Large intestine (tissue), 3 donors: Measurements from ENCODE around the gene STEAP1B. TPM values are rescaled to one million over a fixed set of nuclear protein-coding genes. Genes with fewer than 3 reads are reported as not detected.
A peak's percentile ranks its signal among the peaks of the same experiment; 100 is the strongest.

Experiments
- DNase-seq, 2 donors: peaks; one replicate each; pipeline versions ENCODE4 v3.0.0 to v3.0.0-alpha.2; 2013
- H3K27ac ChIP-seq: one replicate; pipeline ENCODE4 v1.5.1; 2013; ENCODE audit warnings: low read length
- H3K27me3 ChIP-seq: 2 replicates; pipeline ENCODE4 v1.6.1; 2013; ENCODE audit warnings: low read length; ENCODE audit not compliant: control insufficient read depth, insufficient read depth
- H3K36me3 ChIP-seq: 2 replicates; pipeline ENCODE4 v1.6.1; 2013; ENCODE audit warnings: low read length; ENCODE audit not compliant: control insufficient read depth, insufficient read depth
- H3K4me1 ChIP-seq: one replicate; pipeline ENCODE4 v1.6.1; 2013; ENCODE audit warnings: low read length; ENCODE audit not compliant: control insufficient read depth, insufficient read depth
- H3K4me3 ChIP-seq: one replicate; pipeline ENCODE4 v1.5.1; 2013; ENCODE audit warnings: low read length
- H3K9me3 ChIP-seq: one replicate; pipeline ENCODE4 v1.6.1; 2013; ENCODE audit warnings: mild to moderate bottlenecking, low read depth, low read length, moderate library complexity; ENCODE audit not compliant: control insufficient read depth
- WGBS: methylation state at CpG from one replicate; pipeline ENCODE4 v1.1.5; 2013; ENCODE audit warnings: low lambda C conversion rate; ENCODE audit not compliant: insufficient coverage; 5-methylcytosine and 5-hydroxymethylcytosine counted together
- polyA plus RNA-seq: library from polyadenylated mRNA; unstranded; fragments of 120-200 nt; gene quantifications from one replicate; pipeline ENCODE4 v1.2.1, GENCODE V29; 2013

The STEAP1B gene
- polyA plus RNA-seq, 1 donor: 1.5 TPM

DNA sequence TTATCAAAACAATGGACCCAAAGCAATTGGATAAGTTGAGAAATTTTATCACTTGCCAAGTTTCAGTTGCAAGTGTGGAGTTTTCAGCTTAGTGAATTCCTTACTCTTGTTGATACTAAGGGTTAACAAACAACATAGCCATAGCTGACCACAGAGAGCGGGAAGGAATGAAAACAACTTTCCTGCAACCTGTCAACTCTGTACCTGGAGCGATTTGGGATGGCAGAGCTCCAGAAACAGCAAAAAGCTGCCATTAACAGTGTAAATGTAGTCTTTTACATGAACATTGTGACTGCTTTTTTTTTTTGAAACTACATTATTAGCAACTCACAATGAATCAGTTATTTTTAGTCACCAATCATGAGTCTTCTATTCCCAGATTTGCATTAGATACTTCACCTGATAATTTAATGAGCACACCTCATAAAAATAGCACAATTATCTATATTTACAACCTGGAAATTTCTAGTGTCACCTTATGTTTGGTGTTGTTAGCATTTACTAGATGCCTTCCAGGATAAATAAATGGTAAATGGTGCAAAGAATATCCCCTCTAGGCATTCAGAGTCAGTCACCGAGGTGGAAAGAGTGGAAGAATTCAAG, 95.5 kb downstream of the STEAP1B start:
- Histone ChIP-seq H3K4me1 (no peaks in the 10 kb centered on the region), H3K9me3 (no peaks in the 10 kb centered on the region), H3K36me3 (no peaks in the 10 kb centered on the region), H3K4me3 (no peak overlapping the region), H3K27me3 (no peaks in the 10 kb centered on the region), H3K27ac (no peak overlapping the region)
- DNase-seq: no peak
- no CpG with 5 or more reads among the region's 3 CpGs for WGBS

GRCh38 chr7:22403344-22403743, 96.6 kb downstream of the STEAP1B start:
- H3K4me3 ChIP-seq: no peak overlapping the region
- no peaks in the 10 kb centered on the region for H3K9me3 ChIP-seq
- no peaks in the 10 kb centered on the region for H3K27me3 ChIP-seq
- H3K4me1 ChIP-seq: no peaks in the 10 kb centered on the region
- H3K27ac ChIP-seq: no peak overlapping the region
- no peak for DNase-seq
- 100% methylated on average over 1 of the region's 2 CpGs for WGBS
- H3K36me3 ChIP-seq: no peaks in the 10 kb centered on the region

- Histone ChIP-seq H3K4me3 (no peak overlapping the region), H3K36me3 (no peaks in the 10 kb centered on the region), H3K9me3 (no peaks in the 10 kb centered on the region), H3K27me3 (no peaks in the 10 kb centered on the region), H3K27ac (no peak overlapping the region), H3K4me1 (no peaks in the 10 kb centered on the region)
- DNase-seq: no peak
- no CpG with 5 or more reads among the region's 2 CpGs for WGBS
Observed at GRCh38 chr7:22402250-22402649, 97.7 kb downstream of the STEAP1B start.

GRCh38 chr7:22400936-22401553, 98.9 kb downstream of the STEAP1B start:
- Histone ChIP-seq H3K27ac (no peak overlapping the region), H3K27me3 (no peaks in the 10 kb centered on the region), H3K36me3 (no peaks in the 10 kb centered on the region), H3K4me1 (no peaks in the 10 kb centered on the region), H3K4me3 (no peak overlapping the region), H3K9me3 (no peaks in the 10 kb centered on the region)
- WGBS: no CpG with 5 or more reads among the region's 3 CpGs
- no peak for DNase-seq

DNA sequence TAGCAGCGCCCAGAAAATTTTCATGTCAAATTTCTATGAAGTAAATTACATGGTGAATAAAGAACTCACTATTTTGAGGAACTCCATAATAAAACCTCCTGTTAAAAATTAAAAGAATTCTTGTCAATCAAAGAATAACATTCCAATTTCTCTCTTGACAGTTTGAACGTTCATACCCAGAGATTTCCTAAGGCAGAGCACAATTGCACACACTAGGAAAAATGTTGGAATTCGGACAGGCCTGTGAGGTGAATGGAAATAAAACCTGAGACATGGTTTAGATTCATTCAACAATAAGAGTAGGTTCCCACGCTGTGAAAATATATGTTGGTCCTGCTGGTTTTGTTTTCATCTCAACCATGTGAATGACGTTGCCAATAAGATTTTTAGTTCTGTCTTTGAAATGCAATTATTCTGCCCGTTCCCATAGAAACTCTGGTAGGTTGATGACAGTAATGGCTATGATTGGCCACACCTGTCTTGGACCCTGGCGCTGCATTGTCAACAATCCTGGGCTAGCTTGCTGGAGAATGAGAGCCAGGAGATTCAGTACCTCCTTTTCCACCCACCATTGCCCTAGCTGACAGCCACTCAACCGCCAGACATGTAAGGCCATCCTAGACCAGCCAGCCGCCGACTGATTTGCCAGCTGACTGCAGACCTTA, 99.7 kb downstream of the STEAP1B start:
- Histone ChIP-seq H3K4me1 (no peaks in the 10 kb centered on the region), H3K4me3 (no peak overlapping the region), H3K9me3 (no peaks in the 10 kb centered on the region), H3K27me3 (no peaks in the 10 kb centered on the region), H3K27ac (no peak overlapping the region), H3K36me3 (no peaks in the 10 kb centered on the region)
- WGBS: 75% methylated on average over 2 of the region's 10 CpGs
- DNase-seq: no peak

DNA sequence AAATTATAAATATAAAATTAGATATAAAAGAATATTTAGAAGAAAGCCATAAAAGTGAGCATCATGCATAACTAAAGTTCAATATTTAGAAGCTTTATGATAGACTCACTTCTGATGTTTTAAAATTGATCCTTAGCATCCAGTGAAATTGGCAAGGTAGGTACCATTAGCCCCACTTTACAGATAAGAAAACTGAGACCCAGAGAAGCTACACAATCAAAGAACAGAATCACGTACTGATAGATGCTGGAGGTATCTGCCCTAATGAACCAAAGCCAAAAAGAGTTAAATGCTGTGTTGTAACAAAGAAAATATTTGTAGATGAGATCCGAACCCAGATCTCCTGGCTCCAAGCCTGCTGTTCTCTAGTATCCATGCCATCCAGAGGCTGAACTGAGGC, 100.4 kb downstream of the STEAP1B start:
- H3K36me3 ChIP-seq: no peaks in the 10 kb centered on the region
- no peak overlapping the region for H3K27ac ChIP-seq
- no peaks in the 10 kb centered on the region for H3K9me3 ChIP-seq
- H3K4me3 ChIP-seq: no peak overlapping the region
- H3K4me1 ChIP-seq: no peaks in the 10 kb centered on the region
- no CpG with 5 or more reads among the region's 2 CpGs for WGBS
- DNase-seq: no peak
- H3K27me3 ChIP-seq: no peaks in the 10 kb centered on the region

- Histone ChIP-seq H3K27me3 (no peaks in the 10 kb centered on the region), H3K4me3 (no peak overlapping the region), H3K9me3 (no peaks in the 10 kb centered on the region), H3K4me1 (peaks cover 4% of the 10 kb centered on the region), H3K27ac (no peak overlapping the region), H3K36me3 (no peaks in the 10 kb centered on the region)
- DNase-seq: no peak
Observed at GRCh38 chr7:22399091-22399490, 100.9 kb downstream of the STEAP1B start.

DNA sequence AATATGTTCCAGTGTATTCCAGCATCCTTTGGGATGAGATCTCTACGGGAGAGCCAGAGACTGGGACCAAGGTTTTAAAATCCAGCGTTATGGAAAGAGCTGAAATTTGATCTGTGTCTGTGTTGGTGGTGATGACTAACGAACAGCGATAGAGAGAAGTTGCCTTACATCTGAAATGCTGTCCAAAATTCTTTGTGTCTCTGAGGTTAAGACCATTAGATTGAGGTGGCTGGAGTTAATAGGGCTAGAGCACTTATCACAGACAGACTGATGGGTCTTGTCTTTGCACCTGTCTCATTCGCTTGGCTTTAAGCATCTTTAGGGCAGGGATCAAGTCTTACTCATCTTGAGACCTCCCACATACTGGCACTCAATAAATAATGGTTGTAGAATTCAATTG, 102.0 kb downstream of the STEAP1B start:
- H3K36me3 ChIP-seq: no peaks in the 10 kb centered on the region
- no peak overlapping the region for H3K4me3 ChIP-seq
- no peaks in the 10 kb centered on the region for H3K27me3 ChIP-seq
- peaks cover 7% of the 10 kb centered on the region for H3K4me1 ChIP-seq
- no CpG with 5 or more reads among the region's 5 CpGs for WGBS
- H3K27ac ChIP-seq: no peak overlapping the region
- no peak for DNase-seq
- no peaks in the 10 kb centered on the region for H3K9me3 ChIP-seq

DNA sequence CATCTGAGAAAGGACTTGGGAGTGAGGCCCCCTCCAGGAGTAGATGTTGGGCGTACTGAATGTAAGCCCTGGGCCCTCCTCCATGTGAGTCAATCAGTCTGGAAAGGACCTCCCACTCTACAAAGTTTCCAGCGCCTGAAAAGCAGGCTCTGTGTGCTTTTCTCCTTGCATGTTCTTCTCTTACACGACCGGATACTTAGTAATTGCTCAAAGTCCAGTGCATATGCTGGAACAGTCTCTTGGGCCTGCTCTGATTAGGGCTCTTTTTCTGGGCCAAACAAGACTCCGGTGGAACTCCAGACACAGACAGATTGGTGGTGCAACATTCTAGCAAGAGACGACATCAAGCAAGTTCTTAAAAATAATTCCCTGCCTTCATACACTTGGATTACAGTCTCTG, 104.8 kb downstream of the STEAP1B start:
- Histone ChIP-seq H3K4me3 (no peak overlapping the region), H3K4me1 (peaks cover 7% of the 10 kb centered on the region), H3K9me3 (no peaks in the 10 kb centered on the region), H3K36me3 (no peaks in the 10 kb centered on the region), H3K27me3 (no peaks in the 10 kb centered on the region), H3K27ac (no peak overlapping the region)
- peak; percentile 12 to 20 for DNase-seq
- WGBS: no CpG with 5 or more reads among the region's 6 CpGs

DNA sequence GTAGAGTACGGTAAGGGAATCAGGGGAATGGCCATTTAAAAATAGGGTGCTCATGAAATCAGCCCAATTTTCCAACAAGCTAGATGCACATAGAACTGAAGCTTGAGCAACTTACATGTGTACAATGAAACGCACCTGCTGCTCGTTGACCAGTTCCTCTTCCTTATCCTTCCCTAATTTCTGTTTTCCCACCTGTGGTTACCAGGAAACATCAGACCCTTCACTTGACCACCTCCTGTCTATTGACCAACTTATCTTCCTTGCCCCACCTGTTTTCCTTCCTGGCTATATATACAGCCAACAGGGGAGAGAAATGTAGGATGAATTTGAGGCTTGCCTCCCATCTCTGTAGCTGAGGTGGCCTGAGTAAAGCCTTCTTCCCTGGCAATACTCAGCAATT, 105.2 kb downstream of the STEAP1B start:
- peak overlapping the region; percentile 14 for H3K27ac ChIP-seq
- no peak for DNase-seq
- H3K27me3 ChIP-seq: no peaks in the 10 kb centered on the region
- no peaks in the 10 kb centered on the region for H3K9me3 ChIP-seq
- no peak overlapping the region for H3K4me3 ChIP-seq
- no CpG with 5 or more reads among the region's 3 CpGs for WGBS
- peaks cover 7% of the 10 kb centered on the region for H3K4me1 ChIP-seq
- H3K36me3 ChIP-seq: no peaks in the 10 kb centered on the region
